Stimulated activated CD4-positive, alpha-beta T cell treated with anti-CD3 and anti-CD28 coated beads, Interleukin-1b, Interleukin-23, amount 100 ng/mL, for 24 hours (primary cell): ENCODE results near the gene ZRANB1.

Experiments used
- DNase-seq, 4 experiments: peaks; one replicate each; pipeline ENCODE4 v3.0.0-alpha.2; 2020; ENCODE audit warnings: low read depth in 4 of 4, low spot score in 1 of 4

Gene ZRANB1

DNA sequence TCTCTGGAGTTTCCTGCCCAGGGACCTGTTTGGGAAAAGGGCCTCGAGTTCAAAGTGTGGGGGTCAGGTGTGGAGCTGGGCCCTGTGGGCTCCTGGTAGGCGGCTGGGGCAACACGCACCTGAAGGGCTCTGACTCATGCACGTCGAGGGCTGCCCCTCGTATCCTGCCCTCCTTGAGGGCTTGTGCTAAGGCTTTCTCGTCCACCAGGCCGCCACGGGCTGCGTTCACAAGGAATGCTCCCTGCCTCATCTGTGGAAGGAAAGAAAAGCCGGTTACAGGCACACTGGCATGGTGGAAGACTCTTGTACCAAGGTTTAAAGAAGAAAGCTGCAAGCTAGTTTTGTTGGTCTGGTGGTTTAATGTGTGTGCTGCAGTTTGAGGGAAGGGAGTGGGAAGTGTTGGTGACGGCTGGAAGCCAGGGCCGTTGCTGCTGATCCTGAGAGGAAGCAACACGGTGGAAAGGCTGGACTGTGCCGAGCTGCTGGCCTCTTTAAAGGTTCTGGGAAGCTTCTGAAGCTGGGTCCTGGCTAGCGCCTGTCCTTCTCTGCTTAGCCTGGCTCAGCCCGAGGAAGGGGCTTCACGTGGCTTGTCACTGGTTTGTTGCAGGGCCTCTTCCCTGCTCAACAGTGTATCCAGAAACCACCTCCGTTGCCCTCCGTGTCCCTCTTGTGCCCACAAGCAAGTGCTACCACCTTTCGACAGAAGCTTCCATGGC, 52.0 kb downstream of the ZRANB1 start:
- no peak for DNase-seq

- DNase-seq, result no peak
These were observed 52.9 kb downstream of the ZRANB1 start for GRCh38 chr10:124994573-124995473.

DNA sequence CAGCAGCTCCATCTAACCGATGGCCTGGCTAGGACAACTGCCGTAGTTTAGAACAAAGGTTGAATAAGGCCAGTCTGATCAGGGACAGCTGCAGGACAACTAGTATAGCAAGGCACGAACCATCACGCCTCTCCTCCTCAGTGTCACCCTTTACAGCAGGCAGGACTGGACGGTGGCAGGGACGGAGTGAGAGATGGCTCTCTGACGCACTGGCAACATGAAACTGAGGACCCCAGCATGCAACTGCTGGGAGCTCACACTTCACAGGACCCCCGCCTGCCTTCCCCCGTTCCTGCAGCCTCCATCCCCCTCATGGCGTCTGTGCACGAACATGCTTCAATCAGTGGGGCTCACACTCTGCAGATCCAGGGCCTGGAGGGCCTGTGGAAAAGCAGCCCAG, 53.7 kb downstream of the ZRANB1 start:
- no peak for DNase-seq

DNA sequence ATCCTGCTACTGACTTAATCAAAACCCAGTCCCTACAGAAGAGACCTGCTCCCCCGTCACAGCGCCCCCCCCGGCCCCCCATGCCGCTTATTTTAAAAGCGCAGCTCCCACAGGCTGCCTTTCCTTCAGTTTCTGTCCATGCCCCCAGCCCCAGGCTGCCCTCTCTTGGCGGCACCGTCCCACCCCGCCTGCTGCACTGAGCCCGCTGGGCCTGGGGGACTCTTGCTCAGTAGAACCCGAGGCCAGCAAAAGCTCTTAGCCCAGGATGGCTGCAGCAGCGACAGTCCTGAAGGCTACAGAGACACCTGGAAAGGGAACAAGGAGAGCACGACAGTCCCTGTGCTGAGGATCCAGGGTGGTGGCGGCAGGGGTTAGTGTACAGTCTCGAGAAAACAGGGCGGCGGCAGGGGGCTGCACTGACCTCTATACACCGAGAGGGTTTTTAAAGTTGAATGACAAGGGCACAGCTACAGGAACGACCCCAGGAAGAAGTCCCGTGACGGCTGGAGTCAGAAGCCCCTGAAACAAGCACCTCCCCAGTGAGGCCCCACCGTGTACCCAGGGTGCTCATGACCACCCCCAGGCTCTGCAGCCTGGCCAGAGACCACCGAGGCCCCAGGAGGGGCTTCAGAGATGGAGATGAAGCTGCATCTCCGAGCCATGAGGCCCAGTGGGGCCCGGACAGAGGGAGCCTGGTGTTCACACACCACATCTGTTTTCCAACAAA, 54.4 kb downstream of the ZRANB1 start:
- DNase-seq, result no peak

DNA sequence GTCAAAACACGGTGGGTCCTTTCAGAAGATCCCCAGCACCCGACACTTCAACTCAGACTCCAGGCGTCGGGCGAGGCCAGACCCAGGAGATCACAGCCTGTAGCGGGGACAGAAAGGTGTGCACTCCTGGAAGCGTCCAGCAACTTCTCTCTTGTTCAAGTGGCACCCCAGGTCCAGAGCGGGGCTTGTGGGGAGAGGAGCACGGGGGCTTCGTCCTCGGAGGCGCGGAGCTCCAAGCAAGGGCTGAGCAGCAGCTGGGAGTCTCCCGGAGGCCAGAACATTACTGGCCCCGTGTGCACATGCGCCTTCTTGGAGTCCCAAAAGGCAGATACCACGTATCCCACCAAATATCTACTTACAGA, 54.9 kb downstream of the ZRANB1 start:
- DNase-seq, result no peak

DNA sequence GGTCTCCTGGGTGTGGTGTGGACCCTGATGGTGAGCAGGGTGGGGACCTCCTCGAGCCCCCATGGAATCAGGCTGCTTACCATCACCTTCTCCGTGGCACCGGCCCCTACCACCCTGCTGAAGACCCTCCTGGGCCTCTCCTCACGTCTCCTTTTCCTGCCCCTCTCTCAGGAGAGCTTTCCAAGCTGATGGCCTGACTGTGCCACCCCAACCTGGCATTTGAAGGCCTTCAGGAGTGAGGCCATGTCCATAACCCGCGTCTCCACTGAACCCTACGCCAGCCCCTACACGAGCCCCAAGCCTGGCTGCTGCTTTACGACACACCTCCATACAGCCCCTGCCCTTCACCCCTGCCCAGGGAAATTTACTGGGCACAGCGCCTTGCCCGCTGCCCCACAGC, 55.4 kb downstream of the ZRANB1 start:
- DNase-seq, result no peak

GRCh38 chr10:124997771-124998623, 56.1 kb downstream of the ZRANB1 start:
- DNase-seq, result no peak

DNA sequence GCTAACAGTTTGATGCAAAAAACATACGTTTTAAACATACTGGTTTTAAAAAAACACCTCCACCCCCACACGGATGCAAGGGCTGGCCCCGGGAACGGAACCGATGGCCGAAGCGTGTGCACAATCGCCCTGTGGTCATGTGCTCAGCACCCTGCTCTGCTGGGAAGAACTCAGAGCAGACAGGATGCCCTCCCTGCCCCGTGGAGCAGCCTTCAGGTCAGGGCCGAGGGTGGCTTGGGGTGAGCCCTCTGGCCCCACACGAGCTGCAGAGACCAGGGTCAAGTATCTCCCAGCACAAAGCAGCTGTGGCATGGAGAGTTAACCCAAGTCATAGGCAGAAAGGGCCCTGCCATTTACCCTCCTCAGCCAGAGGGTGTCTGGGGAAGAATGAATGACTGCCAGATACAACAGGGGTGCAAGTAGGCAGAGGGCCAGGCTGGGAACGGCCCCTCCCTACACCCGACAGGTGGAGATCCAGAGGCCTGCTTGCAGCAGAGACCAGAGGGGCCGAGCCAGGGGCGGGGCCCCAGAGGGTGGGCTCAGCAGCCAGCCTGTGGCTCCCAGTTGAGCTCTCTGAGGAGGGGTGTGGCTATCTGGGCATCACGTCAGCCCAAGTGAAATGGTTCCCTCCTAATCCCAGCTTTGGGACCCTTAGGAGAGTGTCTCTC, 56.8 kb downstream of the ZRANB1 start:
- DNase-seq, result no peak

DNA sequence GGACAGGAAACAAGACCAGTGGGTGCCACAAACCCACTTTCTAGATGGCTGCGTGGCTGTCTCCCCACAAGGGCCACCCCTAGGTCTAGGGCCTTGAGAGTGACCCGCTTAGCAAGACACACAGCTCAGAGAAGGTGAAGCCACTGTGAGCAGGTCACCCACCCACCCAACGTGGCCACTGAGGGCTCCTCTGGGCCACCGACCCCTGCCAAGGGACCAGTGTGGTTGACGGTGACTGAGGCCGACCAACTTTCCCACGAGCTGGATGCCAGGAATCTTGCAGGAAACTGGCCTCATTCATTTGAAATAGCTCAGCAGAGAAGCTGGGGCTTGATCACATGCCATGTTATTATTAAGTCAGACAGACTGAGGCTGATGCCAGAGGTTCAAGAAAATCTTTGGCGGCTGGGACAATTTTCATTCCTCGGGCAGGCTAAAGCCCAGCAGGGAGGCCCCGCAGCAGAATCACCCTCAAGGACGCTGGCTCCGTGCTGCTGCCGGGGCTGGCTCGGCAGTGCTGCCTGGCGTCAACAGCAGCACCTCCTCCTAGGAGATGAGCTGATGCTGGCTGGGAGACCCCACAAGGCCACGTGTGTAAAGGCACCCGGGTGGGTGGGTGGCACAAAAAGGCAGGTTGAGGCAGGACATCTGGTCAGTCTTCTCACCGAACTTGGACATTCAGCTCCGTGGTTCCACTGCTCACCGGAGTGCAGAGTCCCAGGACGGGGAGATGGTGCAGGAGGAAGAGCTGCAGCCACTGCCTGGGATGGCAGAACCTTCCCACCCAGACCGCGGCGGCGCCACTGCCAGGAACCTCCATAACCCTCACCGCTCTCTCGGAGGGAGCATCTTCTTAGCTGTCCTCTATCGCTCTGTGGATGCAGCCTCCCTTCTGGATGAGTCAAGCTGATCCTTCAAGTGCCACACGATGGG, 57.8 kb downstream of the ZRANB1 start:
- no peak for DNase-seq

DNA sequence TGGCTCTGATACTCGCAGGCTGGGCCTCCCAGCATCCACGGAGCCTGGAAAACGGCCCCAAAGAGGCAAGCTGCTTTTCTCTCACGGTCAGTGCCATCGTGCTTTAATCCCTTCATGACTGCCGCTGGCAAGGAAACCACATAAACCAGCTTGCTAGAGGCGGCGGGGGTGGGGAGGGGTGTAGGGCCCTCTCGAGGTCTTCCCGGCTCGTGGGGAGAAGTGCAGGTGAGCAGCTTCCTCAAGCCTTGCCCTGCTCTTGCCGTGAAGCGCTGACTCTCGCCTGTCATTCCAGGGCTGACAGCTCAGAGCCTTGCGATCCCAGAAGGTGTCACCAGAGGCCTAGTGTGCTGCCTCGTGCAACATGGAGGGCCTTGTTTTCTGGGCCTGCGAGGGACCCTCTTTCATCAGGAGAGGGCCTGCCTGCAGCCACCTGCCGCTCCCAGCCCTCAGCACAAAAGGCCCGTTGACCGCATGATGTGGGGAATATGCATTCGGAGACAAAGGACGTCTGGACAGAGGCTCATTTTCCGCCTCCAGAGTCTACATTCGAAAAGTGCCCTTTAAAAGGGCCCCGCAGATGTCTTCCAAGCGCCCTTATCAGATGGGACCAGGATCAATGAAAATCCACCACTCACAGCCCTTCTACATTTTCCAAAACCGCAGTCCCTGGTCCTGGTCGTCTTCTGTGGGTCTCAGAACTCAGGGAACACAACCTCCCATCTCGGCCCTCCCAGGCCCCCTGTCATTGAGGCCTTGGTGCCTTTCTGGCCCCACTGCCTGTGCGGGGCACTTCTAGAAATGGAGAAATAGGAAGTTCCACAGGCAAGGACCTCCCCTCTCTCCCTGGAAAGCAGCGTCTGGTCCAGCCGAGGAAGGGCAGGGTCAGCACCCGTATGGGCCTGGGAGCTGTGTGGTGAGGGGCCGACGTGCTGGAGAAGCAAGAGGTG, 58.7 kb downstream of the ZRANB1 start:
- no peak for DNase-seq

DNA sequence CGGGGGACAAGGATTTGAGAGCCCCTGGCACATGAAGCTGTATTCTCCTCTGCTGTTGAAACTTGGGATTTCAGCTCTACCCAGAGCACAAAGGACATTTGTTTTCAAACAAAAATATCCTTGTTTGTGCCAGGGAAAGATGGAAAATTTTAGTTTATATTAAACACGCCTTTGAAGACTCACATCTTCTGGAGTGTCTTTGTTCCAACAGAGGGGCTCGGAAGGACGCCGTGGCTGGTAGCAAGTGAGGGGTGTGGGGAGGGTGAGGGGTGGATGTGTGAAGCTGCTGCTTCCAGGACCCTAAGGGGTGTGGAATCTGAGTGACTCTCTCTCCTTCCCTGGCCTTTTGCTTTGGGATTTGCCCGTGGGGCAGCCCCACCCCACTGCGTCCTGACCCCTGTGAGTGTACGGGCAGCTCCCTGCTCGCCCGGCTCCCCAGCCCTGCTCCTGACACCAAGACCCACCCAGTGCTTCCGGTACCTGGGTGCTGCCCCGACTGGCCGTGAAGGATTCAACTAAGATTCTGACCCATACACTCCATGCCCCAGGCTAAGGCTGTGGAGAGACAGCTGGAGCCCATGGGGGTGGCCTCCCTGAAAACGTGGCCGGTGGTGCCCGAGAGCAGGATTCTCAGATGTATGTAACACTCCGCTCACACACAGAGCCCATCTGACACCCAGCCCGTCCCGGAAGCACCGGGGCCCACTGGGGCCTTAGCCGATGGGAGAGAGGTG, 59.6 kb downstream of the ZRANB1 start:
- DNase-seq, result no peak

- DNase-seq, result no peak
These were observed 60.1 kb downstream of the ZRANB1 start for GRCh38 chr10:125002047-125002422.

- no peak for DNase-seq
These were observed 60.7 kb downstream of the ZRANB1 start for GRCh38 chr10:125002423-125003145.

DNA sequence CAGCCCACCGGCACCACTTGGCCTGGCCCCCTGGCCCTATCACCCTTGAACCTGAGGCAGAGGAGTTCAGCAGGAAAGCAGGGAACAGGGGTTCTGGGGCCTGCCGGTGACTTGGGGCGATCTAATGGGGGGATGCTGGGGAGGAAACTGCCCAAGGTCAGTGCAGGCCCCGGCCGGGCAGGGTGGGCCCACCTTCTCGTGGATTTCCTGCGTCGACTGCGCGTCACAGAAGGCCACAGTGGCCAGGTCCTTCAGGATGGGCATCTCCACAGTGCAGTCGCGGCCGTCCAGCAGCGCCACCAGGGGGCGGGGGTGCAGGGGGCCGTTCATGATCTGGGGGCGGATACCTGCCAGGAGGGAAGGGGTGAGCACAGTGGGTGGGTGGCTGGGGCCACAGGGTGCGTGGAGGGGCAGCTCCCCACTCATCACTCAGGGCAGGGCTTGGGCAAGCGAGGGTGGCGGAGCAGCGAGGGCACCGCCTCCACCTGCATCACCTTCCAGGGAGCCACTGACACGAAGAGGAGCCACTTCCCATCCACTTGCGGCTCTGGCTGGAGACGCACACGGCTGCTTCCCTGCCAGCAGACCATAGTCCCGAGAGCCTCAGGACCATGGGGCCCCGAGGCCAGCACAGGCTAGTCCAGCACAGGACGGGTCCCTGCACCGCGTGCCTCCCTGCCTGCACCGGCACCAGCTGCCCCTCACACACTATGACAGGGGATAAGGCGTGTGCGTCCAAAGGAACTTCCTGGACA, 61.4 kb downstream of the ZRANB1 start:
- no peak for DNase-seq

DNA sequence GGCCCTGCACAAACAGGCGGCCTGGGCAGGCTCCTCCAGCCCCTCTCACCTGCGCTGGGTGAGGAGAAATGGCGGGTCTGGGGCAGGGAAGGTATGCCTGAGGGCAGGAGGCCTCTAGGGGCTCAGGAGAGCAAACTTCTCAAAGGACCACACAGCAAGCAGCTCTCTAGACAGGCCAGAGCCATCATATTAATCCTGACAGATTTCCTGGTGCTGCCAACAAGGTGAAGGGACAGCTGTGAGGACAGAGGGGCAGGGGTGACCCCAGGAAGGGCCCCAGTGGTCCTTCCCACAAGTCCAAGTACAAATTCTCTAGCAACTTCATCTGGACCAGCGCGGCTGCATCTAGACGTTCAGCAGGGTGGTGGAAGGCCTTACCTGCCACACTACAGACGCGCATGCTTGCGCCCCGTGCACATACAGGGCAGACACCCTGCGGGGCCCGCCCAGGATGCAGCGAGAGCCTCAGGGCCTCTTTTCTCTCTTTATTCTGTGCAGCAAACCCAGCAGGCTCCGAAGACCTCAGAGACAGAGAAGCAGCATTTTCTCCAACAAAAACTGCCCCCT, 62.1 kb downstream of the ZRANB1 start:
- DNase-seq, result no peak
